IPS DF 4.7 (cell line): ENCODE results near the gene GPR155.

Source experiments
- DNase-seq: peaks from one replicate; pipeline ENCODE4 v3.0.0-alpha.2; 2013; ENCODE audit warnings: low spot score; ENCODE audit errors: extremely low read depth

Gene GPR155

GRCh38 chr2:174486563-174487107, at the start of gene GPR155:
GPR155 (minus strand) TSS chr2:174487029; CDS start chr2:174481956, 5,073 bp downstream.
- no peak for DNase-seq

DNA sequence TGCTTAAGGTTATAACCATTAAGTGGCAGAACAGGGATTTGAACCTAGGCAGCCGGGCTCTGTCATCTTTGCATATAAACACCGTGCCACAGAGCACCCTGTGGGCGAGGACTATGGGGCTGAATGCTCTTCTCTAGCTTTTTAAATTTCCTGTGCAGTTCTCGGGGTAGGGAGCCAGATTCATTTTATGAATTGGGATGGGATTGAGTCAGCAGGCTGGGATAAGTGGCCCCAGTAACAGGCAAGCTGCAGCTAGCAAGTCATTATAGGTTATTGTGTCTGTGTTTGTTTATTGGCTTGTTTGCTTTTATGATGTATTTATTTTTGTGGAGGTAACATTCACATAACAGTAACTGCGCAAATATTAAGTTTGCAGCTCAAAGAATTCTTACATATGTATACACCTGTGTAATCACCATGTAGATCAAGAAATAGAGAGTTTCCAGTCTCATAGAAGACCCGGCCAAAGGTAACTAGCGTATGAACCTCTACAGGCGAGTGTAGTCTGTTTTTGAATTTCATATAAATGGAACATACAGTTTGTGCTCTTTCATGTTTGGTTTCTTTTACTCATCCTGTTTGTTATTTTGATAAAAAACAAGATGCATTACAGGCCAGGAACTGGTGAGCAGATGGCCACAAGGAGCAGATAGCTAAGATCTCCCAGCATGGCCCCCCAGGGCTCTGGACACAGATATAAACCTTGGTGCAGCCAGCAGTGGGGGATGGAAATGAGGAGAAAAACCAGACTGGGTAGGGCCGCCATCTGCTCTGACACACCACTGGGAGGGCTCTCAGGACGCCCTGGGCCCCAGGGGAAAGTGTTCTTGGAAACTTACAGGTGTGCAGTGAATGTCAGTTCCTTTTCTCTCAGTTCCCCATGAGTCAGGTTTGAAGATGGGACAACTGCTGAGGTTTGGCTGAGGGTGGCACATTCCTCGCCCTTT, 49.2 kb upstream of the GPR155 start:
- DNase-seq: no peak

DNA sequence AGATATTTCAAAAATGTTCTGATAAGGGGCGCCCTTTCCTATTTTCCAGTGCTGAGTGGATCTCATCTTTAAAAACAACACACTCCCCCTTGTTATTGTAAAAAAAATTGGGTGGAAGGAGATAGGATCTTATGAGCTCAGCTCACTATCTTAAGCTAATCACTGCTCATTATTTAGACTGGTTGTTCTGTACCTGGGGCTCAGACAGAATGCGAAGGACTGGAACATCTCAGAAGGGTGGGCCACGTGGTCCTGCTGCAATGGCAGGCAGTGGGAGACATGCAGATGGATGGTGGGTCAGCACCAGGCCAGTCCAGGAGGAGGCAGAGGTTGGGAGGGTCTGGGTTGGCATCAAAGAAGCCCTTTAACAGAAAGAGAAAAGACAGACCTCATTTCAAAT, 48.3 kb upstream of the GPR155 start:
- DNase-seq: no peak

- no peak for DNase-seq
These were observed 43.1 kb upstream of the GPR155 start for GRCh38 chr2:174529916-174530315.

- DNase-seq: no peak
These were observed 41.1 kb upstream of the GPR155 start for GRCh38 chr2:174527959-174528358.

DNA sequence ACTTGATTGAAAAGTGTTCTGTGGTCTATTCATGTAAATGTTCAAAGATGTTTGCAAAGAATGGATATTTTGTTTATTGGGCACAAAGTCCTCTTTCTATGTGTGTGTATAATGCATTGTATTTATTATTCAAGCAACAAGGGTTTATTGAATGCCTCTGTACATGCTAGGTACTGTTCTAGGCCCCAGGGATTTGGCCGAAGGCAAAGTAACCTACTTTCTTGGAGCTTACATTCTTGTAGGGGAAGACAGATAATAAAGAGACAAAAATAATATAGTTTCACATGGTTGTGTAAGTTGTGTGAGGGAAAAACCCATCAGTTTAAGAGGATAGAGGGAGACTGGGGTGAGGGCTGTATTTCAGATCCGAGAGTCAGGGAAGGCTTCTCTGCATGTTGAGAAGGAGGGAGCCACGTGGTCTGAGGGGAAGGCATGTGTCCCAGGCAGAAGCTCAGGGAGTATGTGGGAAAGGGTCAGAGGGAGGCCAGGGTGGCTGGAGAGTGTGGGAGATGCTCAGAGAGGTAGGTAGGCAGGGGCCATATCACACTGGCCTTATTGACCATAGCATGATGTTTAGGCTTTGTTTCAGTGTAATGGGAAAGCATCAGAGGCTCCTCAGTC, 40.4 kb upstream of the GPR155 start:
- no peak for DNase-seq

DNA sequence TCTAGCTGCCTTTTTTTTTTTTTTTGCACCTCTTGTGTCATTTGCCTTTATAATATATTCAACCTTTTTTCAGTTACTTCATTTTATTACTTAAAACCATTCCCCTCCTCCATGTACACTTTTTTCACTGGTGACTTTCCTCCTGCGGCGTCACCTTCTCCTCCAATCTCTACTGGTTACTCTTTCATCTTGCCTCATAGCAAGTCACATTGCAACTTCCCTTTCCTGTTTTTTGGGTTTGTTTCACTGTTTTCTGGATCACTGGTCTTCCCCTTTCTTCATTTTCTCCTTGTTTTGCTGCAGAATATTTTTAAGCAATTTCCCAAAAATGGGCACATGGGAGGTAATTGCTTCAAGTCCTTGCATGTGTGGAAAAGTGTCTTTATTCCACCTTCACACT, 37.7 kb upstream of the GPR155 start:
- DNase-seq: no peak

DNA sequence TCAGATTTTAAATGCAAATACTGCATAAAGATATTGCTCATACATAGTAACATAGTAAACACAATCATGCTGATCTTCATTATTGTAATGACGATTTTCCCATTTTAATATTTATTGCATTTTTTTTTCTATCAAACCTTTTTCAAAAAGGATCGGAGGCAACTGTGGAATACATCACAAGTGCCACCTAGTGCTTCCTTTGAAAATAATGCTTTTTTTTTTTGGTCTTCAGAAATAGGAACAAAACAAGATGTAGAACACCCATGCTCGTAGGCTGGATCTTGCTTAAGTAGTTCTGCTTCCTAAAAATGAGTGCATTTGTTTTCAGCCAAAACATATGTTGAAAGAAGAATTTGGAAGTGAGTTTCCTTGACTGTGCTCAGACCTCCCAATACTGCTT, 35.7 kb upstream of the GPR155 start:
- DNase-seq: no peak

- no peak for DNase-seq
These were observed 31.6 kb upstream of the GPR155 start for GRCh38 chr2:174518395-174518794.

DNA sequence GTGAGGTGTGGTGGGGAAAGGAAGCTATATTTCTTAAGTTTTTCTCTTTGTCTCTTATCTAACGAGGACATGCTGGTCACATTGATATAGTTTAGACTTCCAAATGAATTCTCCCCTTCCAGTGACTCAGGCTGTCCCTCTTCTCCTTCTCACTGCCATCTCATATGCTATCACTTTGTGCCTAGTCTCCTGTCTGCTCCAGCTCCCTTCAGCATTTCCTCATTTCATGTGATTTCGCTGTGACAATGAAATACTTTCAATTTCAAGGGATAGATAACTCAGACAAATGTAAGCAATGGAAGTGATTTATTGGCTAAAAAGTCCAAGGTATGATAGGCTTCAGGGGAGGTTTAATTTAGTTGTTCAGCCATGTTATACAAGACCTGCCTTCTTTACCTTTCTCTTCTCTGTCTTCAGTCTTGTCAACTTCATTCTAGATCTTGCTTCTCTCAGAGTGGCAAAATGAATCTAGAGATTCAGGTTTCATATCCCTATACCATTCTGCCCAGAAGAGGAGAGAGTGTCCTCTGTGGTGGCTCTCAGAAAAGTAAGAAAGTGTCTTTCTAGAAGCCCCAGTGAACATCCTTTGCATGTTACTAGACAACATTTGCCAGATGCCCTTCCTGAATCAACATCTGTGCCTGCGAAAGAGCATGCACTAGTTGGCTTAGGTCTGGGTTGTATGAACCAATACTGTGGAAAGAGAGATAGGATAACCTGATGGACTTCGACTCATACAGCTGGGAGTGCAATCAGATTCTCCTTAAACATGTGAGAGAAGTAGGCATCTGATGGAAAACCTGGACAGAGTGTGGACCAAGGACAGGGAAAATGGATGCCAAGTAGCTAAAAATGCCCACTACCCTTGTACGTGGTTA, 29.9 kb upstream of the GPR155 start:
- no peak for DNase-seq

DNA sequence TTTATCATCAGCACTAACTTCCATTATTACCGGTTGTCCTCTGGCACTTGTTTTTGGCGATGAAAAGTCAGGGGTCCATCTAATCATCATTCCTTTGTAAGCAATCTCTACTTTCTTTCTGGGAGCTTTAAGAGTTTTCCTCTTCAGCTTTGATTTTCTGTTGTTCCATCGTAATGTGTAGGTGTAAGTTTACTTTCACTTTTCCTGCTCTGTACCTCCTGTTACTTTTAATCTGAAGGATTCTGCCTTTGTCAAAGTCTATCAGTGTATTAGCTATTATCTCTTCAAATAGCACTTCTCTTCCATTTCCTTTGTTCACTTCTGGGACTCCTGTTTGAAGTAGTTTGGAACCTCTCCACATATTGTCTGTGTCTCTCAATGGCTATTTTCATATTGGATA, 25.5 kb upstream of the GPR155 start:
- no peak for DNase-seq

- DNase-seq: no peak
These were observed 24.9 kb upstream of the GPR155 start for GRCh38 chr2:174511580-174512260.

DNA sequence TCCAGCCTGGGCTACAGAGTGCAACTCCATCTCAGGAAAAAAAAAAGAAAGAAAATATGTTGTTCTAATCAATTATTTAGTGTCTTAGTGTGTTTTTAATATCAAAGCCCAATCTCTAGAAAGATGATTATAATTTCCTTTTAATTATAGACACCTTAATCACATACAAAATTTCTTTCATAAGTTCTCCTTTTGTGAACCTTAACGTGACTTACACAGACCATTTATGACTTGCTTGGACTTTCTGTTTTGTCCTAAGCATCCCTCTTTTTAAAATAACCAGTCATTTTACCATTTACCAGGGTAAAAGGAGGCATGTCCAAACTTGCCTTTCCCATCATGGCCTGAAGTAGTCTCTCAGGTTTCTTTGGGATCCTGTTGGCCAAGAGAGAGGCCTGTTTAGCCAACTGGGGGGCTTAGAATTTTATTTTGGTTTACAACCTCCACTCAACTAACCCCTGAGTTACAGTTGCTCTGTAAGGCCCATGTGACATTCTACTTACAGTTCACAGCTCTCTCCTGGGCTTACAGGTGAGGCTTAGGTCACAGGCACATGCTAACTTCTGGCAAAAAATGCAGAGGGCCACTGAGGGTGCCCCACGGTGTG, 23.9 kb upstream of the GPR155 start:
- DNase-seq: no peak

- no peak for DNase-seq
These were observed 16.5 kb upstream of the GPR155 start for GRCh38 chr2:174503161-174503809.

DNA sequence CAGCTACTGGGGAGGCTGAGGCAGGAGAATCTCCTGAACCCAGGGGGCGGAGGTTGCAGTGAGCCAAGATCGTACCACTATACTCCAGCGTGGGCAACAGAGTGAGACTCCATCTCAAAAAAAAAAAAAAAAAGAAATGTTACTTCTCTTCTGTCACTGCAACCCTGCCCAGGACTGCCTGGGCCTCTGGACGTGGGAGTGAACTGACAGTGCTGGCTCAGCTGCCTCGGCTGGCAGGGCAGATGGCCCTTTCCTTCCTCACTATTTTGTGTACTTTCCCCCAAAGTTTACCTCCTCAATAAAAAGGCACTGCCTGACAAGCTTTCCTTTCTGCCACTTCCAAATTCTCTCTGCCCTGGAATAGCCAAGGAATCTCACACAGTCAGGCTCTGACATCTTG, 12.5 kb upstream of the GPR155 start:
- DNase-seq: no peak

DNA sequence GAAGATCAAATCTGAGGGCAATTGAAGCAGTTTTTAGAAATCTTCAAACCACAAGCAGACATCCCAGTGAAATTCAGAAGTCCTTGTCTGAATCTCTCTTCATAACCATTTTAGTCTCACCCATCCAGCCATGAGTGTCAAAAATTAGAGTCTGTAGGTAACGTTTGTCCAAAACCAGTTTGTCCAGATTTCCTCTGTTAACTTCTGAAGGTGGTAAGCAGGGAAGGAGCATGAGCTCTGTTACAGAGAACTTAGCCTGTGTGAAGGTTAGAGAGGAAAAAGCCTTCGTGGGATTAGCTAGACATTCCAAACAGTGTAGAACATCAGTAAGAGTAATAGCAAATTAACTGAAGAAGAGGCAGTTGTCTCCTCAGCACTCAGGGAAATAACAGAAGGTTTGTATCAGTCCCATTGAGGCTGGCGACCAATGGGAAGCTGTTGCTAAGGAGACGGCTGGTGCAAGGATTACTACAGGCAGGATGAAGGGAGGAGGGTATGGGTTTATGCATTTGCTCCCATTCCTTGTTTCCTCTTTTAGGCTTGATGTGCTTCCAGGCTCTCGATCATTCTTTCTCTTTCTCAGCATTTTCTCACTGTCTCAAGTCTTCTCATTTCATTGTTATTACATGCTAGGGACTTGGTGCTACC, 8.7 kb upstream of the GPR155 start:
- DNase-seq: no peak

- DNase-seq: no peak
These were observed 6.9 kb upstream of the GPR155 start for GRCh38 chr2:174493549-174494331.

- no peak for DNase-seq
These were observed 6.2 kb upstream of the GPR155 start for GRCh38 chr2:174492963-174493431.

DNA sequence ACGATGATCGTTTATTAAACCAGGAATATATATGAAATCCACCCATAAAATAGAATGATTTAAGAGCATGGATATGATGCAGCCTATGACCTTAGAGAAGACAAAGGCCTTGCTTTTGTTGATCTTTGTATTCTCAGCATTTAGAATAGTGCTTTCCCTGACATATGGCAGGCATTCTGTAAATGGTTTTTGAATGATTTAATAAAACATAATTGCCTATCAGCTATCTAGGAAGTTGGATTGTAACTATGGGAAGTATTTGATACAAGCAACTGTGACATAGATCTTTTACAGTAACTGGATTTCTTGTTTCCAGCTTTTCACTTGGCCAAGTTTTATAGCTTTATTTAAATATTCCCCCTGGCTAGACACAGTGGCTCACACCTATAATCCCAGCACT, 5.1 kb upstream of the GPR155 start:
- DNase-seq: no peak
